A549 (cell line): Measurements from ENCODE around the gene SLCO2A1.

Experiments used
- BHLHE40 ChIP-seq: IDR thresholded peaks from 2 replicates; pipeline ENCODE4 v1.6.1; 2012; ENCODE audit warnings: low read depth, low read length, inconsistent platforms
- EP300 ChIP-seq, 2 experiments: fragments of >200 bp; sonication (Bioruptor Twin); formaldehyde crosslinking; IDR thresholded peaks; 2 replicates in 1 of 2; 3 replicates in 1 of 2; pipeline ENCODE4 v1.6.1; 2016 to 2017
- JUNB ChIP-seq: fragments of >200 bp; sonication (Bioruptor Twin); formaldehyde crosslinking; IDR thresholded peaks from 2 replicates; pipeline ENCODE4 v1.6.1; 2016
- POLR2A ChIP-seq: IDR thresholded peaks from 2 replicates; pipeline ENCODE4 v1.6.1; 2012; ENCODE audit warnings: mild to moderate bottlenecking, low read length
- RCOR1 ChIP-seq: fragments of 150-350 bp; IDR thresholded peaks from 2 replicates; pipeline ENCODE4 v1.6.1; 2014; ENCODE audit warnings: antibody characterized with exemption, low read length, low read depth
- SMC3 ChIP-seq: fragments of >200 bp; sonication (Bioruptor Twin); formaldehyde crosslinking; IDR thresholded peaks from 3 replicates; pipeline ENCODE4 v1.6.1; 2018; ENCODE audit warnings: inconsistent platforms
- TF ChIP-seq, protein P1 (sequence below): fragments of >200 bp; sonication (Bioruptor Twin); formaldehyde crosslinking; IDR thresholded peaks from 3 replicates; pipeline ENCODE4 v1.5.1; 2016

DNA sequence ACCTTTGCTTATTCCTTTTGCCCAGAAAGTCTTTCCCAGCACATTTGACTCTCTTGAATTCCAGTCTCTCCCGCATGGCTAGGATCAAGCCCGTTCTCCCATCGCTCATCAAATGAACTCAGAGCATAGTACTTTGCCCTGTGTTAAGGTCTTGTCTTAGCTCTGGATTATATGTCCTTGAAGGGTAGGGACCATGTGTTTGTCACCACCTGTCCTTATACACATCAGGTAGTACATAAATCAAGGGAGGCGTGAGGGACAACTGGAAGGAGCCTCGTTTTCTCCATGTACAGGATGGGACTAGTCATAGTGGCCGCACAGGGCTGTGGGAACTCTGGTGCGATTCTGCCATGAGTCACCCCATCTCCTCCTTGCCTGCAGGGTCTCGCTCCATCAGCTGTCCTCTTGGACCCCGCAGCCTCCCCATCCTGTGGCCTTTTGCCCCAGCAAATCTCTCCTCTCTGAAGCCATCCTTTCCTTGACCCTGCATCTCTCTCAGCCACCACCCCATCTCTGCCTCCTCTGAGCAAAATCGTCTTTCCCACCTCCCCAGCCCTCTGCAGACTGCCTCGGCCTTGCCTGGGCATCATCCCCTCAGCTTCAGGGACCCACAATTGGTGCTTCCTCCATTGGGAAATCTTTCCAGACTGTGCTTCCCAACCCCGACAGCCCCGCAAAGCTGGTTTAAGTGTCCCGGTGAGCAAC lies 100.7 kb downstream of the SLCO2A1 start:
- no peak for TF ChIP-seq JUNB
- no peak for TF ChIP-seq RCOR1
- no peak for TF ChIP-seq POLR2A
- TF ChIP-seq BHLHE40 = no peak
- no peak for TF ChIP-seq SMC3
- TF ChIP-seq, protein P1, sequence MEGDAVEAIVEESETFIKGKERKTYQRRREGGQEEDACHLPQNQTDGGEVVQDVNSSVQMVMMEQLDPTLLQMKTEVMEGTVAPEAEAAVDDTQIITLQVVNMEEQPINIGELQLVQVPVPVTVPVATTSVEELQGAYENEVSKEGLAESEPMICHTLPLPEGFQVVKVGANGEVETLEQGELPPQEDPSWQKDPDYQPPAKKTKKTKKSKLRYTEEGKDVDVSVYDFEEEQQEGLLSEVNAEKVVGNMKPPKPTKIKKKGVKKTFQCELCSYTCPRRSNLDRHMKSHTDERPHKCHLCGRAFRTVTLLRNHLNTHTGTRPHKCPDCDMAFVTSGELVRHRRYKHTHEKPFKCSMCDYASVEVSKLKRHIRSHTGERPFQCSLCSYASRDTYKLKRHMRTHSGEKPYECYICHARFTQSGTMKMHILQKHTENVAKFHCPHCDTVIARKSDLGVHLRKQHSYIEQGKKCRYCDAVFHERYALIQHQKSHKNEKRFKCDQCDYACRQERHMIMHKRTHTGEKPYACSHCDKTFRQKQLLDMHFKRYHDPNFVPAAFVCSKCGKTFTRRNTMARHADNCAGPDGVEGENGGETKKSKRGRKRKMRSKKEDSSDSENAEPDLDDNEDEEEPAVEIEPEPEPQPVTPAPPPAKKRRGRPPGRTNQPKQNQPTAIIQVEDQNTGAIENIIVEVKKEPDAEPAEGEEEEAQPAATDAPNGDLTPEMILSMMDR = no peak
- no peak for TF ChIP-seq EP300 (IDR thresholded peaks at IDR 0.05)
